HEK293T (cell line): ENCODE data around the gene TXNRD2.

Experiments
- FOXA1 ChIP-seq: fragments of 450-650 bp; IDR thresholded peaks from 2 replicates; pipeline ENCODE4 v1.6.1; 2016; ENCODE audit warnings: mild to moderate bottlenecking
- FOXK2 ChIP-seq: fragments of 450-650 bp; IDR thresholded peaks from 2 replicates; pipeline ENCODE4 v1.6.1; 2016; ENCODE audit warnings: mild to moderate bottlenecking
- HDGF ChIP-seq: fragments of 450-650 bp; IDR thresholded peaks from 2 replicates; pipeline ENCODE4 v1.6.1; 2017; ENCODE audit warnings: antibody characterized with exemption, borderline replicate concordance
- SP1 ChIP-seq: fragments of 450-650 bp; IDR thresholded peaks from 2 replicates; pipeline ENCODE4 v1.6.1; 2017
- TARDBP ChIP-seq: fragments of 450-650 bp; IDR thresholded peaks from 2 replicates; pipeline ENCODE4 v1.6.1; 2016
- ZNF384 ChIP-seq: fragments of 450-650 bp; IDR thresholded peaks from 2 replicates; pipeline ENCODE4 v1.6.1; 2016

- TF ChIP-seq HDGF (no peak), TARDBP (no peak), SP1 (no peak), FOXA1 (no peak), FOXK2 (no peak), ZNF384 (no peak)
These were observed 26.9 kb upstream of the TXNRD2 start for GRCh38 chr22:19968450-19968891.
